IPS-11a (cell line): Measurements from ENCODE around the gene PNKD.

ENCODE experiments used
- H3K4me3 ChIP-seq: one replicate; pipeline ENCODE4 v1.5.1; 2013; ENCODE audit warnings: low read depth, low read length, control low read depth

Gene PNKD

GRCh38 chr2:218334531-218334930 lies 64.2 kb downstream of the PNKD start:
- no peak overlapping the region for H3K4me3 ChIP-seq

GRCh38 chr2:218340656-218341055 lies 70.3 kb downstream of the PNKD start:
- H3K4me3 ChIP-seq, result no peak overlapping the region

- no peak overlapping the region for H3K4me3 ChIP-seq
Observed at GRCh38 chr2:218341381-218341780, 71.1 kb downstream of the PNKD start.

- no peak overlapping the region for H3K4me3 ChIP-seq
Observed at GRCh38 chr2:218342837-218343236, 72.5 kb downstream of the PNKD start.

GRCh38 chr2:218343591-218343990 lies 73.3 kb downstream of the PNKD start:
- H3K4me3 ChIP-seq, result no peak overlapping the region

GRCh38 chr2:218344090-218344754 lies 73.9 kb downstream of the PNKD start:
- no peak overlapping the region for H3K4me3 ChIP-seq

GRCh38 chr2:218344755-218345417 lies 74.6 kb downstream of the PNKD start:
- H3K4me3 ChIP-seq, result no peak overlapping the region

- H3K4me3 ChIP-seq, result no peak overlapping the region
Observed at GRCh38 chr2:218345491-218346236, 75.3 kb downstream of the PNKD start.

GRCh38 chr2:218347172-218347571 lies 76.9 kb downstream of the PNKD start:
- no peak overlapping the region for H3K4me3 ChIP-seq

GRCh38 chr2:218354045-218354444 lies 83.7 kb downstream of the PNKD start:
- no peak overlapping the region for H3K4me3 ChIP-seq

- H3K4me3 ChIP-seq, result no peak overlapping the region
Observed at GRCh38 chr2:218354850-218355443, 84.6 kb downstream of the PNKD start.

- no peak overlapping the region for H3K4me3 ChIP-seq
Observed at GRCh38 chr2:218357236-218358177, 87.2 kb downstream of the PNKD start.

- no peak overlapping the region for H3K4me3 ChIP-seq
Observed at GRCh38 chr2:218360453-218360852, 90.1 kb downstream of the PNKD start.

GRCh38 chr2:218362606-218363005 lies 92.3 kb downstream of the PNKD start:
- no peak overlapping the region for H3K4me3 ChIP-seq

GRCh38 chr2:218363736-218364135 lies 93.4 kb downstream of the PNKD start:
- H3K4me3 ChIP-seq, result no peak overlapping the region

GRCh38 chr2:218364196-218364595 lies 93.9 kb downstream of the PNKD start:
- H3K4me3 ChIP-seq, result no peak overlapping the region

GRCh38 chr2:218366621-218367414 lies 96.5 kb downstream of the PNKD start:
- peak overlapping the region; percentile 52 for H3K4me3 ChIP-seq

- peak overlapping the region; percentile 52 for H3K4me3 ChIP-seq
Observed at GRCh38 chr2:218367415-218368149, 97.3 kb downstream of the PNKD start.

- H3K4me3 ChIP-seq, result peak overlapping the region; percentile 52
Observed at GRCh38 chr2:218368150-218368528, 97.8 kb downstream of the PNKD start.
